Psoas muscle (tissue), 8 donors: Measurements from ENCODE around the gene RAD1. TPM values are rescaled to one million over a fixed set of nuclear protein-coding genes. Genes with fewer than 3 reads are reported as not detected.

ENCODE experiments used
- ATAC-seq, 4 donors: fragments of 200-7000 bp; cut with Tn5 transposase; one replicate each; pipeline ENCODE4 v1.9.1; 2020; ENCODE audit warnings: moderate library complexity in 3 of 4, mild to moderate bottlenecking in 2 of 4
- DNase-seq, 2 donors: peaks; one replicate each; pipeline ENCODE4 v3.0.0-alpha.2; 2020
- H3K27ac ChIP-seq: fragments of 200-600 bp; one replicate; pipeline ENCODE4 v1.8.0; 2022
- H3K27me3 ChIP-seq, 3 donors: fragments of 200-600 bp in 1 of 3; one replicate each; pipeline versions ENCODE4 v1.6.1 to v1.8.0; 2013 to 2022; ENCODE audit warnings: low read length in 2 of 3, mild to moderate bottlenecking in 2 of 3, moderate library complexity in 1 of 3; ENCODE audit not compliant: insufficient read depth in 3 of 3
- H3K36me3 ChIP-seq, 2 donors: fragments of 200-600 bp in 1 of 2; one replicate each; pipeline versions ENCODE4 v1.6.1 to v1.8.0; 2013 to 2022; ENCODE audit warnings: low read depth in 1 of 2, mild to moderate bottlenecking in 1 of 2, moderate library complexity in 1 of 2; ENCODE audit not compliant: insufficient read depth in 1 of 2
- H3K4me1 ChIP-seq: fragments of 200-600 bp; one replicate; pipeline ENCODE4 v1.8.0; 2022
- H3K4me3 ChIP-seq: fragments of 200-600 bp; one replicate; pipeline ENCODE4 v1.8.0; 2022; ENCODE audit warnings: mild to moderate bottlenecking
- H3K9me3 ChIP-seq: fragments of 200-600 bp; one replicate; pipeline ENCODE4 v1.8.0; 2022
- WGBS, 3 donors: extraction: QIAGEN DNeasy Blood & Tissue Kit; methylation state at CpG; one replicate each; pipeline versions ENCODE4 v1.1.6 to v1.1.7; 2013; 5-methylcytosine and 5-hydroxymethylcytosine counted together
- intact Hi-C, 2 donors: fragments of 100-400 bp; cut with DNase I; formaldehyde crosslinking; loops; one replicate each; pipeline versions ENCODE4 v1.11.0 to v1.14.2; 2022
- polyA plus RNA-seq, 3 donors: library from polyadenylated mRNA; stranded (reverse); fragments of 200-250 nt; gene quantifications; one replicate each; pipeline ENCODE4 v1.2.3, GENCODE V29; 2013
- total RNA-seq, 4 donors: library from RNA; stranded (reverse); fragmentation: NEBNext Ultra II Directional in 2 of 4; extraction: Animal tissue kit (Norgen Biotek cat#: 25700) in 2 of 4; gene quantifications; one replicate each; pipeline versions ENCODE4 v1.2.1 to v1.2.4, GENCODE V29; 2021 to 2023
- TF ChIP-seq, protein P1 (sequence below): fragments of 200-600 bp; IDR thresholded peaks from one replicate; pipeline ENCODE4 v1.8.0; 2022; ENCODE audit warnings: antibody characterized with exemption
- donor health status: healthy with polysubstance abuse.
- donor health status: DM: no; HTN: no; CAD: no; lungs with moderate emphysema.
- donor health status: Bipolar disorder and iron deficiency.
- donor health status: healthy.
- donor health status: DM: yes; HTN: yes; CAD: no.
- donor health status: DM: no; HTN: no; CAD: no.
- donor health status: DM: no; HTN: no; CAD: no.
- donor health status: DM: yes; HTN: yes; CAD: no.

Gene RAD1
- total and polyA plus RNA-seq, 7 donors: 15.8 to 43.1 (median 18.2) TPM

DNA sequence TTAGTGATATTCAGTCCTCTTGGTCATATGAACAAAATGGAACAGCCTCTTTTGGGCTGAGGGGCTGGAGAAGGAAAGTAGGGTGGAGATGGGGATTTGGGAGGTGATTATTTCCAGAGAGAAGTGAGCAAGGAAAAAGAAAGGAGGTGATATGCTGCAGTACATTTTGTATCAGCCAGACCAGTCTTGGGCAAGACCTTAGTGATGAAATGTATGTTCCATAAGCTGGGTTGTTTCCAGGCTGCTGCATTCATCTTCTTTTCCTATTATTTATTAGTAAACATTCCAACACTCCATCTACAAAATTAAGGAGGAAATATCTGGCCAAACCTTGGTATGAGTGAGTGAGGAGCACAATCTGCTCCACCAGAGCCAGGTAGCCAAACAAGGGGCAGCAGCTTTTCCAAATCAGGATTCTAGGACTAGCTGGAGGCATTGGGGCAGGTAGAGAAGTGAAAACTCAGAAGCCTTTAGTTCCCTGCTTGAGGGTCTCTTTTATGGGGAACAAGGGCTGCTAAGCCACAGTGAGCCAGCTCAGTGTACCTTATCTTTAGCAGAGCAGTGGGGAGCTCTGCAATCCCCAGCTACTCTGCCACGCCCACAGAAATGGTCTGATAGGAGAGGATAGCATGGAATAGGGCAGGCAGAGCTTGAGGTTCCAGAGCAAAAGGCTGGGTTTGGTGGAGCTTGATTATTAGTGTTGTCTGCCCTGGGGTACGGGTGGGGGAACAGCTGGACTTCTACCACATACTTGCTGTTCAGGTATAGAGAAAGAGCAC lies 19.5 kb downstream of the RAD1 start:
- TF ChIP-seq, protein P1, sequence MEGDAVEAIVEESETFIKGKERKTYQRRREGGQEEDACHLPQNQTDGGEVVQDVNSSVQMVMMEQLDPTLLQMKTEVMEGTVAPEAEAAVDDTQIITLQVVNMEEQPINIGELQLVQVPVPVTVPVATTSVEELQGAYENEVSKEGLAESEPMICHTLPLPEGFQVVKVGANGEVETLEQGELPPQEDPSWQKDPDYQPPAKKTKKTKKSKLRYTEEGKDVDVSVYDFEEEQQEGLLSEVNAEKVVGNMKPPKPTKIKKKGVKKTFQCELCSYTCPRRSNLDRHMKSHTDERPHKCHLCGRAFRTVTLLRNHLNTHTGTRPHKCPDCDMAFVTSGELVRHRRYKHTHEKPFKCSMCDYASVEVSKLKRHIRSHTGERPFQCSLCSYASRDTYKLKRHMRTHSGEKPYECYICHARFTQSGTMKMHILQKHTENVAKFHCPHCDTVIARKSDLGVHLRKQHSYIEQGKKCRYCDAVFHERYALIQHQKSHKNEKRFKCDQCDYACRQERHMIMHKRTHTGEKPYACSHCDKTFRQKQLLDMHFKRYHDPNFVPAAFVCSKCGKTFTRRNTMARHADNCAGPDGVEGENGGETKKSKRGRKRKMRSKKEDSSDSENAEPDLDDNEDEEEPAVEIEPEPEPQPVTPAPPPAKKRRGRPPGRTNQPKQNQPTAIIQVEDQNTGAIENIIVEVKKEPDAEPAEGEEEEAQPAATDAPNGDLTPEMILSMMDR: no peak
- no peaks in the 10 kb centered on the region for H3K27me3 ChIP-seq
- intact Hi-C loops: loop anchor here (2.0 to 5.0 kb wide), 4 partner anchors 239 to 409 kb away; partner anchors contain the start of gene RAI14 (in 1 of the 2)
- H3K9me3 ChIP-seq: no peaks in the 10 kb centered on the region
- H3K4me3 ChIP-seq: no peak overlapping the region
- H3K36me3 ChIP-seq: peaks cover 0 to 14% of the 10 kb centered on the region in 2 donors
- DNase-seq (no peak), ATAC-seq (no peak)
- no peak overlapping the region for H3K27ac ChIP-seq
- 80 to 97% (median 93%) methylated on average over 2 of the region's 2 CpGs for WGBS, 3 donors
- no peaks in the 10 kb centered on the region for H3K4me1 ChIP-seq

DNA sequence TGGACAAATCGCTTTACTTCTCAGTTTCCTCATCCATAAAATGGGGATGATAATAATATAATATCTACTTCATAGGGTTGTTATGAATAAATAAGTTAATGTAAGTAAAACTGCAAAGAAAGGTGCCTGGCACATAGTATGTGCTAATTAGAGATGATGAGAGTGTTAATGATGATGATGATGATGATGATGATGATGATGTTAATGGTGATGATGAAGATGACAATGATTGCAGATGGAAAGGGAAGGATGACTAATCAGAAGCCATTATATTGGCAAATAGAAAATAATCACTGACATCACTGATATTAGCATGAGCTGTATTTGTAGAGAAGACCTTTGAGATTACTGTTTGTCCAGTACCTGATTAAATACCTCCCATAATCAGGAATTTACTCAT lies 20.6 kb downstream of the RAD1 start:
- H3K9me3 ChIP-seq: no peaks in the 10 kb centered on the region
- peaks cover 0 to 12% of the 10 kb centered on the region in 2 donors for H3K36me3 ChIP-seq
- 94 to 100% (median 95%) methylated on average over 1 of the region's 1 CpG for WGBS, 3 donors
- DNase-seq (no peak), ATAC-seq (no peak)
- no peak overlapping the region for H3K4me3 ChIP-seq
- no peaks in the 10 kb centered on the region for H3K4me1 ChIP-seq
- no peaks in the 10 kb centered on the region for H3K27me3 ChIP-seq
- intact Hi-C loops: loop anchor here (2.0 to 5.0 kb wide), 3 partner anchors 238 to 407 kb away; partner anchors contain the start of gene RAI14 (in 1 of the 2)
- no peak overlapping the region for H3K27ac ChIP-seq
- TF ChIP-seq, protein P1: no peak

DNA sequence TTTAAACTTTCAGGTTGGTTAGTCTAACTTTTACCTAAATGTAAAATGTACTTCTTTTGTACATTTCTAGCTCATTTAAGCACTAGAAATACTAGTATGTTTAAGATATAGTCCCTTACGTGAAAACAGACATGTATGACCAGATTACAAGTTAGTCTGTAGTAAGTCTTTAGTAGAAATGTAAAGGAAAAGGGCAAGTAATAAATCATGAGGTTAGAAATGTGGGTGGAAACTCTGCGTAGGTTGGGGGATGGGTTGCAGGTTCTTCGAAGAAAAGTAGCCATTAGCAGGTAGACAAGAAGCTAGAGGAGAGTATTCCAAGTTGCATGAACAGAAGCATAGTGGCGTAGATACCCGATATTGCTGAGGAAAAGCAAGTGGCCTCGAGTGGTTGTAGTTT lies 22.9 kb downstream of the RAD1 start:
- H3K36me3 ChIP-seq: peaks cover 0 to 9% of the 10 kb centered on the region in 2 donors

DNA sequence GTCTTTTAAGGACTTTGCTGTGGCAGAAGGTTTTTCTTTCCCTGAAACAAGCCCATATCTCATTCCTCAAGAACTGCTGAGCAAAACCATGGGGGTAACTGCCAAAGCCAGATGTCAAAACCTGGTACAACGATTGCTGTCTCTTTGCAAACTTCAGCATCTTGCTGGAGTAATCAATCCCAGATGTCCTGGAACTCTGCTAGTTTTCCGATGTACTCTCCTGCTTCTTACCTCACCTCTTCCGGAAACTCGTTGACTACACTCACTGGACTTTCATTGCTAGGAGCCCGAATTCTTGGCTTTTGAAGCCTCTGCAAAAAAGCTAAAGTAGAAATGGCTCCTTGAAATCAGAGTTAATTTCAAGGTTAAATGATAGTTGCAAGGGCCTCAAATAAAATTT lies 23.3 kb downstream of the RAD1 start:
- intact Hi-C loops: no loop called here
- no peak for DNase-seq

More for the DNA sequence above, 22.9 kb downstream of the RAD1 start:
- H3K27me3 ChIP-seq: no peaks in the 10 kb centered on the region
- no peak overlapping the region for H3K4me3 ChIP-seq
- TF ChIP-seq, protein P1: no peak
- DNase-seq (no peak), ATAC-seq (no peak)
- intact Hi-C loops: no loop called here
- no peak overlapping the region for H3K27ac ChIP-seq
- no peaks in the 10 kb centered on the region for H3K9me3 ChIP-seq
- WGBS, 3 donors: 82 to 85% (median 83%) methylated on average over 6 of the region's 6 CpGs
- no peaks in the 10 kb centered on the region for H3K4me1 ChIP-seq

More for the DNA sequence above, 23.3 kb downstream of the RAD1 start:
- no peaks in the 10 kb centered on the region for H3K4me1 ChIP-seq
- H3K9me3 ChIP-seq: no peaks in the 10 kb centered on the region
- no peak overlapping the region for H3K27ac ChIP-seq
- 69 to 74% (median 73%) methylated on average over 5 of the region's 5 CpGs for WGBS, 3 donors
- TF ChIP-seq, protein P1: no peak
- peaks cover 0 to 7% of the 10 kb centered on the region in 2 donors for H3K36me3 ChIP-seq
- H3K4me3 ChIP-seq: no peak overlapping the region
- no peaks in the 10 kb centered on the region for H3K27me3 ChIP-seq
- no peak for ATAC-seq
